Measurements from ENCODE around the gene OR5M8.

The OR5M8 gene

DNA sequence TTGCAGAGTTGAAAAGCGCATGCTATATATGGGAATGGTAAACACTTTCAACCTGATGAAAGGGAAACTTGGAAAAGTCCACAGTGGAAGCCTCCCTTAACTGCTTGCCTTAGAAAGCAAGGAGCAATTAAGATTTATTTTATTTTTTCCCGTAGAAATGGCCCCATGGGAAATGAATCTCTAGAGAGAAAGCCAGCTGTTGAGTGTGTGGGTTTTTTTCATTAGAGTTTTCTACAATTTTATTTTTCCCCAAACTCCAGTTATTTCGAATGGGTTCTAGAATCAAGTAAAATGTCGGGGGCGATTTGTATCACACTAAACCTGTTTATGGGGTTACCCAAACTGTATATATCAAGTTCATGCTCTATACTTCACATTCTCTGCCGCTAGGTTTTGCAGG is 17.9 kb downstream of the OR5M8 start, which contains the start of gene OR5M3:
Gene OR5M3, minus strand, starts transcription at position 101 of the 400 bp plus-strand sequence. CDS start 2,855 bp downstream, outside the sequence.
- CTCF ChIA-PET = no interaction called here
- no peaks in the 10 kb centered on the region for H3K9me3 ChIP-seq (ENCODE audit: control insufficient read depth, insufficient read depth, low read depth, low read length)
- no peaks in the 10 kb centered on the region for H3K36me3 ChIP-seq (ENCODE audit: control insufficient read depth in 2 of 2, insufficient read depth in 1 of 2, low read length in 2 of 2)
- no peak within 1 kb of the TSS for H3K4me3 ChIP-seq (ENCODE audit: low read depth, low read length)
- TF ChIP-seq ZNF76 (tag by site-specific recombination; IDR thresholded peaks at IDR 0.05; ENCODE audit: borderline replicate concordance, low read depth) (no peak), MEIS1 (CRISPR knock-in tag; IDR thresholded peaks at IDR 0.05; ENCODE audit: borderline replicate concordance) (no peak), ZNF747 (tag by site-specific recombination; IDR thresholded peaks at IDR 0.05) (no peak), ZBTB10 (tag by site-specific recombination; IDR thresholded peaks at IDR 0.05) (no peak), ZNF704 (tag by site-specific recombination; IDR thresholded peaks at IDR 0.05) (no peak), ELK4 (IDR thresholded peaks at IDR 0.05; ENCODE audit: borderline replicate concordance, low read depth, low read length) (no peak)
- TF ChIP-seq, protein P1, sequence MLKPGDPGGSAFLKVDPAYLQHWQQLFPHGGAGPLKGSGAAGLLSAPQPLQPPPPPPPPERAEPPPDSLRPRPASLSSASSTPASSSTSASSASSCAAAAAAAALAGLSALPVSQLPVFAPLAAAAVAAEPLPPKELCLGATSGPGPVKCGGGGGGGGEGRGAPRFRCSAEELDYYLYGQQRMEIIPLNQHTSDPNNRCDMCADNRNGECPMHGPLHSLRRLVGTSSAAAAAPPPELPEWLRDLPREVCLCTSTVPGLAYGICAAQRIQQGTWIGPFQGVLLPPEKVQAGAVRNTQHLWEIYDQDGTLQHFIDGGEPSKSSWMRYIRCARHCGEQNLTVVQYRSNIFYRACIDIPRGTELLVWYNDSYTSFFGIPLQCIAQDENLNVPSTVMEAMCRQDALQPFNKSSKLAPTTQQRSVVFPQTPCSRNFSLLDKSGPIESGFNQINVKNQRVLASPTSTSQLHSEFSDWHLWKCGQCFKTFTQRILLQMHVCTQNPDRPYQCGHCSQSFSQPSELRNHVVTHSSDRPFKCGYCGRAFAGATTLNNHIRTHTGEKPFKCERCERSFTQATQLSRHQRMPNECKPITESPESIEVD (tag by site-specific recombination; IDR thresholded peaks at IDR 0.05) = no peak
- TF ChIP-seq, protein P2, sequence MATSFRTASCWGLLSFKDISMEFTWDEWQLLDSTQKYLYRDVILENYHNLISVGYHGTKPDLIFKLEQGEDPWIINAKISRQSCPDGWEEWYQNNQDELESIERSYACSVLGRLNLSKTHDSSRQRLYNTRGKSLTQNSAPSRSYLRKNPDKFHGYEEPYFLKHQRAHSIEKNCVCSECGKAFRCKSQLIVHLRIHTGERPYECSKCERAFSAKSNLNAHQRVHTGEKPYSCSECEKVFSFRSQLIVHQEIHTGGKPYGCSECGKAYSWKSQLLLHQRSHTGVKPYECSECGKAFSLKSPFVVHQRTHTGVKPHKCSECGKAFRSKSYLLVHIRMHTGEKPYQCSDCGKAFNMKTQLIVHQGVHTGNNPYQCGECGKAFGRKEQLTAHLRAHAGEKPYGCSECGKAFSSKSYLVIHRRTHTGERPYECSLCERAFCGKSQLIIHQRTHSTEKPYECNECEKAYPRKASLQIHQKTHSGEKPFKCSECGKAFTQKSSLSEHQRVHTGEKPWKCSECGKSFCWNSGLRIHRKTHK (tag by site-specific recombination; IDR thresholded peaks at IDR 0.05) = no peak
- H3K4me1 ChIP-seq (ENCODE audit: control insufficient read depth, insufficient read depth, low read length) = no peaks in the 10 kb centered on the region
- POLR2A ChIA-PET = no interaction called here
- H3K27ac ChIP-seq (ENCODE audit: extremely low read depth, low read depth, low read length) = no peak within 1 kb of the TSS

DNA sequence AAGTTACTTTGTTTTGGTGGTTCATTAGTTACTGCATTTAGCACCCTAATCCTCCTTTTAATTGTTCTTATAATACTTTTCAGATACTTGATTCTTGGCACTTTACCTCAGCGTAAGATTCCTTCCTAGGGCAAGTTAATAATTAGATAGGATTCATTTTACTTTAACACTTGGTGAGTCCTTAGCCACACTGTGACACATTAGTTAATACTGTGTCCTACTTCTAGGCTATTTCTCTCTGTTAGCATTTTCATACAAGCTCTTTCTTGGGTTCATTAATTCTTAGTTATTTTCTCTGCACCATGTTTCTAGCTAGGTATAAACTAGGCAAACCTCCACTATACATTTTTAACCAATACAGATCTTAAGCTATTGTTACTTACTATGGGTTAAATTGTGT is 34.1 kb downstream of the OR5M8 start:
- POLR2A ChIA-PET = no interaction called here
- CTCF ChIA-PET = no interaction called here

More for the DNA sequence above, 34.1 kb downstream of the OR5M8 start:
- Histone ChIP-seq H3K36me3 (ENCODE audit: control insufficient read depth in 2 of 2, insufficient read depth in 1 of 2, low read length in 2 of 2) (no peaks in the 10 kb centered on the region), H3K4me3 (ENCODE audit: low read depth, low read length) (no peak overlapping the region), H3K27ac (ENCODE audit: extremely low read depth, low read depth, low read length) (no peak overlapping the region), H3K4me1 (ENCODE audit: control insufficient read depth, insufficient read depth, low read length) (no peaks in the 10 kb centered on the region), H3K9me3 (ENCODE audit: control insufficient read depth, insufficient read depth, low read depth, low read length) (no peaks in the 10 kb centered on the region)
- TF ChIP-seq GLIS1 (tag by site-specific recombination; IDR thresholded peaks at IDR 0.05) = no peak
- TF ChIP-seq ZNF513 (tag by site-specific recombination; IDR thresholded peaks at IDR 0.05) = no peak
- TF ChIP-seq ZNF19 (tag by site-specific recombination; IDR thresholded peaks at IDR 0.05; ENCODE audit: low read depth) = no peak
- TF ChIP-seq ZNF157 (tag by site-specific recombination; IDR thresholded peaks at IDR 0.05) = no peak
